Thyroid gland (tissue), 4 donors: ENCODE data around the gene ITGB7.

ENCODE experiments used
- POLR2A ChIP-seq, 2 donors: fragments of 450-650 bp; IDR thresholded peaks; one replicate each; pipeline ENCODE4 v1.6.1; 2017; ENCODE audit warnings: antibody characterized with exemption in 2 of 2, mild to moderate bottlenecking in 2 of 2, moderate library complexity in 1 of 2
- TF ChIP-seq, protein P1 (sequence below), 6 experiments: fragments of 200-600 bp in 3 of 6; fragments of 450-650 bp in 3 of 6; sonication (generic) in 3 of 6; IDR thresholded peaks; one replicate each; pipeline ENCODE4 v1.5.1; 2016 to 2019; ENCODE audit warnings: antibody characterized with exemption in 6 of 6, mild to moderate bottlenecking in 2 of 6, inconsistent platforms in 1 of 6, moderate library complexity in 1 of 6

- TF ChIP-seq, protein P1, sequence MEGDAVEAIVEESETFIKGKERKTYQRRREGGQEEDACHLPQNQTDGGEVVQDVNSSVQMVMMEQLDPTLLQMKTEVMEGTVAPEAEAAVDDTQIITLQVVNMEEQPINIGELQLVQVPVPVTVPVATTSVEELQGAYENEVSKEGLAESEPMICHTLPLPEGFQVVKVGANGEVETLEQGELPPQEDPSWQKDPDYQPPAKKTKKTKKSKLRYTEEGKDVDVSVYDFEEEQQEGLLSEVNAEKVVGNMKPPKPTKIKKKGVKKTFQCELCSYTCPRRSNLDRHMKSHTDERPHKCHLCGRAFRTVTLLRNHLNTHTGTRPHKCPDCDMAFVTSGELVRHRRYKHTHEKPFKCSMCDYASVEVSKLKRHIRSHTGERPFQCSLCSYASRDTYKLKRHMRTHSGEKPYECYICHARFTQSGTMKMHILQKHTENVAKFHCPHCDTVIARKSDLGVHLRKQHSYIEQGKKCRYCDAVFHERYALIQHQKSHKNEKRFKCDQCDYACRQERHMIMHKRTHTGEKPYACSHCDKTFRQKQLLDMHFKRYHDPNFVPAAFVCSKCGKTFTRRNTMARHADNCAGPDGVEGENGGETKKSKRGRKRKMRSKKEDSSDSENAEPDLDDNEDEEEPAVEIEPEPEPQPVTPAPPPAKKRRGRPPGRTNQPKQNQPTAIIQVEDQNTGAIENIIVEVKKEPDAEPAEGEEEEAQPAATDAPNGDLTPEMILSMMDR (IDR thresholded peaks at IDR 0.05) = no peak
- no peak for TF ChIP-seq POLR2A (IDR thresholded peaks at IDR 0.05)
Measured at GRCh38 chr12:53208877-53209463, 1.9 kb upstream of the ITGB7 start.
